ENCODE data around the gene PHC2.

Gene PHC2

DNA sequence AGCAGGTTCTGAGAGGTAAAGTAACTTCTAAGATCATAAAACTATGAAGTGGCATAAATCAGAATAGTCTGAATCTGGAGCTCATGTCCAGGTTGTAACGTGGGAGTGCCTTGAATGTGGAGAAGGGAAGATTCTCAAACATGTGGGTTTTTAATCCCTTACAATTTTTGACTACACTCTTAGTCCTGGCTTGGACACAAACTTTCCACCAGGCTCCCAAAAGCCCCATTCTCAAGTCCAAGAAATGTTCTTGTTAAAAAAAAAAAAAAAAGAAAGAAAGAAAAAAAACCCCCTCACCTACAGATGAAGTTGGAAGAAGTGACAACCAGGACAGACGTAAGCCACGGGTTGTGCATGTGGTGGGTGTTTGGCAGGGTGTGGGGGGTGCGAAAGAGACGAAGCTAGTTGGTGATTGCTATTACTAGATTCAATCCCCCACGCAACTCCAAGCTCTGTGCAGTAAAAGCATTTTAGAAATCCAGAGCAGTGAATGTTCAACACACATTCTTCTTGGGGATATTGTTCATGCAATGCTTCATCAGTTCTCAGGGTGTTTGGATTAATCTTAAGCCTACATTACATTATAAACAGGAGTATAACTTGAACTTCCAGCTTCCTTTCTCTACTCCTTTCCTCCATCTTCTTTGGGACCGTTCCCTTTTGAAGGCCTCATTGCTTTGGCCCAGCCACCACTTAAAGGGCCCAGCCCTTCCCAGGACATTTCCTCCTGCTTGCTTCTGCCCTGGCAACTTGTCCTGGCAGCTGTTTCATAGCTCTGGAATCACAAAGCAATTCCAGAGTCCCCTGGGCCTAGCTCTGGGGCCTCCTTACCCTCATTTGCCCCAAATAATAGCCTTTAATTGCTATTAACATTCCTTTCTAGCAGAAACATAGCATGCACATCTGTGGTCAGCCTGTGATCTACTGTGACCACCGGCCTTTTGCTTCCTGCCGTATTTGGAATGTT, 41.8 kb downstream of the PHC2 start:
- no peak for DNase-seq (ENCODE audit: low read depth in 2 of 2)

- no peak for DNase-seq (ENCODE audit: low read depth in 2 of 2)
Observed at GRCh38 chr1:33387625-33388024, 43.3 kb downstream of the PHC2 start.

GRCh38 chr1:33385251-33385650, 45.6 kb downstream of the PHC2 start:
- DNase-seq (ENCODE audit: low read depth in 2 of 2), result no peak

- no peak for DNase-seq (ENCODE audit: low read depth in 2 of 2)
Observed at GRCh38 chr1:33384040-33384812, 46.7 kb downstream of the PHC2 start.

DNA sequence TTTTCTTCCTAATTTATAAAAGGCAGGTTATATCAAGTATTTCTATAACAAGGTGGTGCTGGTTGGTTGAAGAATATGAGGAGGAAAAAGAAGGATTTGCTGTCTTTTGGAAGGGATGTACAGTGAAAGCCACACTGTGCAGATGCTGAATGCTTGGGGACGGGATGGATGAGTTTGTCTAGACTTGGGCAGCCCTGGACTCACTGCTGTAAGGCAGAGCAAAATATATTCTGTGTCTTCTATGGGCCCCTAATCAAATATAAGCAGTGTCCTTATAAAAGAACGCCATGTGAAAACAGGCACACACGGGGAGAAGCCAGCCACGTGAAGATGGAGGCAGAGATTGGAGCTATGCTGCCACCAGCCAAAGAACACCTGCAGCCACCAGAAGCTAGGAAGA, 47.4 kb downstream of the PHC2 start:
- no peak for DNase-seq (ENCODE audit: low read depth in 2 of 2)

- DNase-seq (ENCODE audit: low read depth in 2 of 2), result no peak
Observed at GRCh38 chr1:33382661-33383415, 48.1 kb downstream of the PHC2 start.

DNA sequence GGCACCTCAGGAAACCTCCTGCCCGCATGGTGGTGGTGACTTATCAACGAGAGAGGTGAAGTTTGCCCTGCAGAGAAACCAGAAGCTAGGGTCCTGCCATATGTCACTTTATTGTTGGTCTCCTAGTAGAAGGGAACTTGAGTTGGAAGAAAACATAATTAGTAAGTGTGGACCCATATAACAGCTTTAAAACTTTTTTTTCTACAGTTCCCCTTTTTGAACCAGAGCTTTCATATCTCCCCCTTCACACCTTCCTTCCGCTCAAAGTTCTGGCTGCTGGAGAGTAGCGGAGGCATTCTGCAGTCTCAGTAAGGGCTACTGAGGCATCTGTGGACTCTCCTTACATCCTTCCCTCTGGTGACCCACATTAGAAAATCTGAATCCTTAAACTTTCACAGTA, 48.9 kb downstream of the PHC2 start:
- no peak for DNase-seq (ENCODE audit: low read depth in 2 of 2)

DNA sequence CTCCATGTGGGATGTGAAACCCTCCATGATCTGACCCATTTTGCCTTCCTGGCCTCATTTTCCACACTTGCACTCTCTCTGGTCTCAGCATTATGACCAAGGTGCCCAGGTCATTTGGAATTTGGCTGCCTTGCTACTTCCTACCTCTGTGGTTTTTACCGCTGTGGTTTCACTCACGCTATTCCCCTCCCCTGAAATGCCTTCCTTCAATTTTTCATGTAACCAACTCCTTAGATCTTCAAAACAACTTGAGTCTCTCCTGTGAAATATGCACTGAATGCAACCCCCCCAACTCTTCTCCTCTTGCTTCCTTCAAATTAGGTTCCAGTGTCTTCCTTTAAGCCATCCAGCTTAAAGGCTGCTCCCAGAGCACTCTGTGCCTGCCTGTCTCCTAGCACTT, 50.1 kb downstream of the PHC2 start:
- no peak for DNase-seq (ENCODE audit: low read depth in 2 of 2)

- DNase-seq (ENCODE audit: low read depth in 2 of 2), result no peak
Observed at GRCh38 chr1:33379631-33380354, 51.1 kb downstream of the PHC2 start.

GRCh38 chr1:33378976-33379375, 51.9 kb downstream of the PHC2 start:
- no peak for DNase-seq (ENCODE audit: low read depth in 2 of 2)

GRCh38 chr1:33378524-33378923, 52.4 kb downstream of the PHC2 start:
- DNase-seq (ENCODE audit: low read depth in 2 of 2), result no peak

- no peak for DNase-seq (ENCODE audit: low read depth in 2 of 2)
Observed at GRCh38 chr1:33377756-33378155, 53.1 kb downstream of the PHC2 start.

- no peak for DNase-seq (ENCODE audit: low read depth in 2 of 2)
Observed at GRCh38 chr1:33377013-33377412, 53.9 kb downstream of the PHC2 start.

- no peak for DNase-seq (ENCODE audit: low read depth in 2 of 2)
Observed at GRCh38 chr1:33375316-33375715, 55.6 kb downstream of the PHC2 start.

- no peak for DNase-seq (ENCODE audit: low read depth in 2 of 2)
Observed at GRCh38 chr1:33374336-33375105, 56.4 kb downstream of the PHC2 start.

GRCh38 chr1:33373606-33374005, 57.3 kb downstream of the PHC2 start:
- no peak for DNase-seq (ENCODE audit: low read depth in 2 of 2)

DNA sequence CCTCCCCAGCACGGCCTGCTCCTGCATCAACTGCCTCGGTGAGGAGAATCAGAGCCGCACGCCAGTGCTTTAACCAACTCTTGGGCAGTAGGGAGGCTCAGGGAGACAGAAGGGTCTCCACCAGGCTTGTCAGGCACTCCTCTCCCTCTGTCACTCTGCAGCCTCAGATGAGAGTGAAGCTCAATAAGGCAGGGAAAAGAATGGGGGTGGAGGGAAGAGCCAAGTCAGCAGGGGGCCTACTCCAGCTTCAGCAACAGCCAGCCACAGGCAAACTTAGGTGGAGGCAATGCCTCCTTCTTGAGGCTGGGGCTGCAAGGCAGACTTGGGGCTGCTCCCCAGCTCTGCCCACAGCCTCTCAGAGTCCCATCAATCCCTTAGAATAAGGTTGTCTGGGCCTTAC, 58.2 kb downstream of the PHC2 start:
- DNase-seq (ENCODE audit: low read depth in 2 of 2), result no peak

DNA sequence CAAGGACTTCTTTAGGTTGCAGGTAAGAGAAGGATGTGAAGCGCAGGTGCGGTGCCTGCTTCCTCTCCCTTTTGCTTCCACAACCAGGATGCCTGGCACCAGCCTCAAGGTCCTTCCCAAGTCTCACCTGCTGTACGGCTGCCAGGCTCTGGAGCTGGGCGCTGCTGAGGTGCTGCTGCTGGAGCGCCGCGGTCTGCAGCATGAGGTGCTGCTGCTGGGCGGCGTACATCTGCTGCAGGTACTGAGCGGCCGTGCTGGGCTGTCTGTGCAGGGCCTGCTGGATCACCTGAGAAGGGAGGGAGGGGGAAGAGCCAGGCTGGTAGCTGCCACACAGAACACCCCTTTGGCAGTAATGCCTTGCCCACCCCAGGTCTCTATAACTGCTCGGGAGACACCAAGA, 58.7 kb downstream of the PHC2 start:
- DNase-seq (ENCODE audit: low read depth in 2 of 2), result no peak

DNA sequence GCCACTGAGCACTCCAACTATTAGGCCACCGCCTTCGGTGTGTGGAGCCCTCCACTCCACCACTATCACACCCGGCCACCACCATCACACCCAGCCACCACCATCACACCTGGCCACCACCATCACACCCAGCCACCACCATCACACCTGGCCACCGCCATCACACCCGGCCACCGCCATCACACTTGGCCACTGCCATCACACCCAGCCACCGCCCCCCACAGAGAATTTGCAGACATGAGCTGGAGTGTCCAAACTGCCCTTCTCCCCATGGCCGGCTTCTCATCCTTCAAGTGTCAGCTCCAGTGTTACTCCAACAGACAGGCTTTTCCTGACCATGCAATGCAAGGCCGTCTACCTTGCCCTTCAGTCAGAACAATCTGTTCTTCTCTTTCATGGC, 59.6 kb downstream of the PHC2 start:
- DNase-seq (ENCODE audit: low read depth in 2 of 2), result no peak

DNA sequence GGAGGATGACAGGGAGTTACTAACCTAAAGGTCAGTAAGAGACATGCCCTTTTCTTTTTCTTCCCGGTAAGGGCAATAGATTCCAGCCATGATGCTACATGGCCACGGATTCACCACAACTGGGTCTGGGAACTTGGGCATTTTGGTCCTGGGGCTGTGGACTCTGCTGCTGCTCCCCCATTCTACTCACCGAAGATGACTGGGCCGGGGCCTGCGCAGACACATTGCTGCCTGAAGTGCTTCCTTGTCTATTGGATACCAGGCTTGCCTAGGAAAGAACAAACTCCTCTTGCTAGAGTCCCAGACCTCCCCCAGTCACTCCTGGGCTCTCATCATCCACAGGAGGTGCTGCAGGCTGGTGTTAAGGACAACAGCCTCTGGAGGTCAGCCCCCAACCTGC, 60.1 kb downstream of the PHC2 start:
- DNase-seq (ENCODE audit: low read depth in 2 of 2), result no peak

DNA sequence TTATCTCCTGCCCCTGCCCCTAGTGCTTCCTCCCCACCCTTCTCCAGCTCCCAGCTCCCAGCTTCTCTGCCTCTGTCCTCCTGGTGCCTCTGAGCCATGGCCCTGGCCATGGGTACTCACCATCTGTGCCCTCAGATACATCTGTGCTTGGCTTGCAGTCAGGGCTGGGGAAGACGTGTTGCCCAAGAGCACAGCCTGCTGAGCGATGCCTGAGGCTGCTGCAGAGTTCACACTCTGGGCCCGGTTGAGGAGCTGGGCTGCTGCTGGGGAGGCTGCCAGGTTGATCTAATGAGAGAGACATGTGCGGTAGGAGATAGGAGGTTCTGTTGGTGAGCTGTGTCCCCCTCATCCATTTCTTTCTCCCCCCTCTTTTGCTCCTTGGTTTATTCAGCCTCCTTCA, 60.6 kb downstream of the PHC2 start:
- no peak for DNase-seq (ENCODE audit: low read depth in 2 of 2)

Data from stimulated activated CD4-positive, alpha-beta T cell treated with anti-CD3 and anti-CD28 coated beads, Interleukin-1b, Interleukin-23, amount 100 ng/mL, for 4 hours (primary cell).